Measurements from ENCODE around the gene FBXL7. TPM values are rescaled to one million over a fixed set of nuclear protein-coding genes. Genes with fewer than 3 reads are reported as not detected.

The FBXL7 gene
- total and polyA plus RNA-seq, 2 experiments from 2014 or later, result 3.2 to 7.5 TPM

GRCh38 chr5:15943487-15943886 lies 443.5 kb downstream of the FBXL7 start:
- Histone ChIP-seq H3K27ac (no peak overlapping the region), H3K4me2 (ENCODE audit: unreplicated experiment) (peak overlapping the region; percentile 0), H3K27me3 (replicated peaks; ENCODE audit: insufficient read depth) (no peaks in the 10 kb centered on the region), H4K20me1 (ENCODE audit: insufficient read depth) (no peaks in the 10 kb centered on the region), H3K9me2 (ENCODE audit: insufficient read depth) (no peaks in the 10 kb centered on the region), H3K9me3 (ENCODE audit: low read depth) (no peaks in the 10 kb centered on the region), H2AFZ (no peak overlapping the region), H3K4me3 (no peak overlapping the region), H3K79me2 (ENCODE audit: insufficient read depth) (no peaks in the 10 kb centered on the region), H3K36me3 (ENCODE audit: low read depth) (0 out of 2 replicates have a peak, but pooled peaks cover 10% of the 10 kb centered on the region), H3F3A (ENCODE audit: insufficient read depth) (peaks cover 14% of the 10 kb centered on the region), H3K9ac (no peak overlapping the region), H3K4me1 (ENCODE audit: insufficient read depth) (peaks cover 21% of the 10 kb centered on the region)
- in situ Hi-C loops (cut with MboI), result no loop called here
- TF ChIP-seq EZH2 (IDR thresholded peaks at IDR 0.05; ENCODE audit: insufficient read depth, poor library complexity, severe bottlenecking), result no peak
- no peak for TF ChIP-seq EZH2phosphoT487 (IDR thresholded peaks at IDR 0.05; ENCODE audit: insufficient read depth, low read depth)
- peak; percentile 45 for DNase-seq
- WGBS, 2 experiments (ENCODE audit: low coverage in 1 of 2, low lambda C conversion rate in 2 of 2, missing lambda C conversion rate in 2 of 2), result 38 to 40% methylated on average over 2 of the region's 2 CpGs

- peaks cover 10% of the 10 kb centered on the region for H3K4me1 ChIP-seq (ENCODE audit: insufficient read depth)
- no peaks in the 10 kb centered on the region for H3K79me2 ChIP-seq (ENCODE audit: insufficient read depth)
- H3K4me3 ChIP-seq, result no peak overlapping the region
- no peaks in the 10 kb centered on the region for H3K27me3 ChIP-seq (replicated peaks; ENCODE audit: insufficient read depth)
- in situ Hi-C loops (cut with MboI), result no loop called here
- WGBS, 2 experiments (ENCODE audit: low coverage in 1 of 2, low lambda C conversion rate in 2 of 2, missing lambda C conversion rate in 2 of 2), result 97% methylated on average over 3 of the region's 3 CpGs
- no peak overlapping the region for H3K4me2 ChIP-seq (ENCODE audit: unreplicated experiment)
- no peak overlapping the region for H3K9ac ChIP-seq
- H3K27ac ChIP-seq, result no peak overlapping the region
- no peak overlapping the region for H2AFZ ChIP-seq
- H3K36me3 ChIP-seq (ENCODE audit: low read depth), result no peaks in the 10 kb centered on the region
- no peak for DNase-seq
- H3K9me2 ChIP-seq (ENCODE audit: insufficient read depth), result no peaks in the 10 kb centered on the region
- H3K9me3 ChIP-seq (ENCODE audit: low read depth), result no peaks in the 10 kb centered on the region
- H4K20me1 ChIP-seq (ENCODE audit: insufficient read depth), result no peaks in the 10 kb centered on the region
- no peaks in the 10 kb centered on the region for H3F3A ChIP-seq (ENCODE audit: insufficient read depth)
- no peak for TF ChIP-seq EZH2 (IDR thresholded peaks at IDR 0.05; ENCODE audit: insufficient read depth, poor library complexity, severe bottlenecking)
- no peak for TF ChIP-seq EZH2phosphoT487 (IDR thresholded peaks at IDR 0.05; ENCODE audit: insufficient read depth, low read depth)
Observed at GRCh38 chr5:15946026-15946425, 446.0 kb downstream of the FBXL7 start.

DNA sequence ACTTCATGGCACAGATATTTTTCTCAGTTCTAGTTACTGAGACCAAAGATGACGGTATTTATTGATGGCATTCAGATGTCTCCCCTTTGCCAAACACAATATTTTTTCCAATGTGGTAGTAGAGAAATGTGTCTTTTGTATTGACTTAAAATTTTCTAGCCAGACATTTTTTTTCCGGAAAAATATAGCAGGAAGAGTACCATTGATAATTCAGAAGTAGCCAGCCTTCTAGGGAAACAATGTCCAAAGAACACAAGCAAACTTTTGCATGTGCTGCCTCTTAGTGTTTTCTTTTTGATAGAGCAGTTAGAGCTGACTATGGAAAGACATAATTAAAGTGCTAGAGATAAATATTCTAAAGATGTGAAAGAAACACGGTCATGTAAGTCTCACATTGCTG lies 448.2 kb downstream of the FBXL7 start:
- H3K4me1 ChIP-seq (ENCODE audit: insufficient read depth), result peaks cover 8% of the 10 kb centered on the region
- no peak overlapping the region for H3K4me3 ChIP-seq
- in situ Hi-C loops (cut with MboI), result no loop called here
- no peaks in the 10 kb centered on the region for H3F3A ChIP-seq (ENCODE audit: insufficient read depth)
- no peaks in the 10 kb centered on the region for H4K20me1 ChIP-seq (ENCODE audit: insufficient read depth)
- H3K27ac ChIP-seq, result no peak overlapping the region
- H2AFZ ChIP-seq, result no peak overlapping the region
- 67 to 74% methylated on average over 3 of the region's 3 CpGs for WGBS, 2 experiments (ENCODE audit: low coverage in 1 of 2, low lambda C conversion rate in 2 of 2, missing lambda C conversion rate in 2 of 2)
- H3K9me2 ChIP-seq (ENCODE audit: insufficient read depth), result no peaks in the 10 kb centered on the region
- H3K4me2 ChIP-seq (ENCODE audit: unreplicated experiment), result no peak overlapping the region
- no peaks in the 10 kb centered on the region for H3K9me3 ChIP-seq (ENCODE audit: low read depth)
- TF ChIP-seq EZH2phosphoT487 (IDR thresholded peaks at IDR 0.05; ENCODE audit: insufficient read depth, low read depth) (no peak), EZH2 (IDR thresholded peaks at IDR 0.05; ENCODE audit: insufficient read depth, poor library complexity, severe bottlenecking) (no peak)
- H3K27me3 ChIP-seq (replicated peaks; ENCODE audit: insufficient read depth), result no peaks in the 10 kb centered on the region
- peak; percentile 13 for DNase-seq
- no peaks in the 10 kb centered on the region for H3K36me3 ChIP-seq (ENCODE audit: low read depth)
- no peak overlapping the region for H3K9ac ChIP-seq
- H3K79me2 ChIP-seq (ENCODE audit: insufficient read depth), result no peaks in the 10 kb centered on the region

DNA sequence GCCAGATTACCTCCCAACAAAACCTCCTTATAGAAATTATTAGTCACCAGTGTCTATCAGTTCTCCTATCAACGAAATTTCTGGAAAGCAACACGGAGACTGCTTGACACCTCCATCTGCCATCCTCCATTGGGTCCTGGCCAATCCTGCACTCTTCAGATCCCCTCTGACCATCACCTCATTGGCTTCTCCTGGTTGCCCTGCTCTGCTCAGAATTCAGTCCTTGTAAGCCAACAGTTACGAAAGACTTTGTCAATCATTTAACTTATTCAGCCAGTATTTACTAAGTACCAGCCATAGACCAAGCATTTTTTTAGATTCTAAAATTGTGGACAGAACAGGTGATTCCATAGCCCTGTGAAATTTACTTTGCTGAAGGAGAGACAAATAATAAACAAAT lies 451.1 kb downstream of the FBXL7 start:
- Histone ChIP-seq H3K79me2 (ENCODE audit: insufficient read depth) (no peaks in the 10 kb centered on the region), H3K36me3 (ENCODE audit: low read depth) (no peaks in the 10 kb centered on the region), H3K4me2 (ENCODE audit: unreplicated experiment) (no peak overlapping the region), H4K20me1 (ENCODE audit: insufficient read depth) (no peaks in the 10 kb centered on the region), H3K9me3 (ENCODE audit: low read depth) (no peaks in the 10 kb centered on the region), H2AFZ (no peak overlapping the region), H3K9ac (no peak overlapping the region), H3K27me3 (replicated peaks; ENCODE audit: insufficient read depth) (no peaks in the 10 kb centered on the region), H3K4me1 (ENCODE audit: insufficient read depth) (no peaks in the 10 kb centered on the region), H3K4me3 (no peak overlapping the region), H3F3A (ENCODE audit: insufficient read depth) (no peaks in the 10 kb centered on the region), H3K27ac (no peak overlapping the region), H3K9me2 (ENCODE audit: insufficient read depth) (no peaks in the 10 kb centered on the region)
- WGBS, 2 experiments (ENCODE audit: low coverage in 1 of 2, low lambda C conversion rate in 2 of 2, missing lambda C conversion rate in 2 of 2), result 94 to 96% methylated on average over 3 of the region's 3 CpGs
- in situ Hi-C loops (cut with MboI), result no loop called here
- DNase-seq, result no peak
- TF ChIP-seq EZH2 (IDR thresholded peaks at IDR 0.05; ENCODE audit: insufficient read depth, poor library complexity, severe bottlenecking) (no peak), EZH2phosphoT487 (IDR thresholded peaks at IDR 0.05; ENCODE audit: insufficient read depth, low read depth) (no peak)

DNA sequence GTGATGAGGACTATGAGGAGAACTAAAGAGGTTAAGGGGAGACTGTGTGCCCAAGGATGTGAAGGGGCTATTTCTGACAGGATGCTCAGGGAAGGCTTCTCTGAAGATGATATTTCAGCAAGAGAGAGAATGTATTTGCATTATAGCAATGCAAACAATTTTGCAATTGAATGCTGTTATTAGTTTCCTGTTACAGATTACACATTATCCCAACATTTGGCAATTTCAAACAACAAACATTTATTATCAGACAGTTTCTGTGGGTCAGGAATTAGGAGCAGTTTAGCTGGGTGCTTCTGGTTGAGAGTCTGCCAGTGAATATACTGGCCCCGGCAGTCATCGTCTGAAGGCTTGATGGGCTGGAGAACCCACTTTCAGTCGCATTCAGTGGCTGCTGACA lies 451.6 kb downstream of the FBXL7 start:
- no peak overlapping the region for H3K4me3 ChIP-seq
- H3K9me3 ChIP-seq (ENCODE audit: low read depth), result no peaks in the 10 kb centered on the region
- H3K4me1 ChIP-seq (ENCODE audit: insufficient read depth), result no peaks in the 10 kb centered on the region
- DNase-seq, result no peak
- H3K27me3 ChIP-seq (replicated peaks; ENCODE audit: insufficient read depth), result no peaks in the 10 kb centered on the region
- H3K36me3 ChIP-seq (ENCODE audit: low read depth), result no peaks in the 10 kb centered on the region
- in situ Hi-C loops (cut with MboI), result no loop called here
- WGBS, 2 experiments (ENCODE audit: low coverage in 1 of 2, low lambda C conversion rate in 2 of 2, missing lambda C conversion rate in 2 of 2), result 95 to 97% methylated on average over 3 of the region's 3 CpGs
- H3K9ac ChIP-seq, result no peak overlapping the region
- no peaks in the 10 kb centered on the region for H3K79me2 ChIP-seq (ENCODE audit: insufficient read depth)
- TF ChIP-seq EZH2phosphoT487 (IDR thresholded peaks at IDR 0.05; ENCODE audit: insufficient read depth, low read depth) (no peak), EZH2 (IDR thresholded peaks at IDR 0.05; ENCODE audit: insufficient read depth, poor library complexity, severe bottlenecking) (no peak)
- no peaks in the 10 kb centered on the region for H3K9me2 ChIP-seq (ENCODE audit: insufficient read depth)
- H3F3A ChIP-seq (ENCODE audit: insufficient read depth), result no peaks in the 10 kb centered on the region
- no peak overlapping the region for H3K4me2 ChIP-seq (ENCODE audit: unreplicated experiment)
- no peaks in the 10 kb centered on the region for H4K20me1 ChIP-seq (ENCODE audit: insufficient read depth)
- H3K27ac ChIP-seq, result no peak overlapping the region
- no peak overlapping the region for H2AFZ ChIP-seq

All from GM23248 (cell line).